HCT116 (cell line): ENCODE results near the gene LRRFIP1. TPM values are rescaled to one million over a fixed set of nuclear protein-coding genes. Genes with fewer than 3 reads are reported as not detected.

Experiments
- ATAC-seq: fragments of 200-7000 bp; cut with Tn5 transposase; 2 replicates; pipeline ENCODE4 v1.9.1; 2020; ENCODE audit warnings: mild to moderate bottlenecking, moderate library complexity
- BruUV-seq: library from RNA; stranded (reverse); fragments of 400-500 nt; replicated peaks from 2 replicates; lab custom pipeline; 2021; lab: Mats Ljungman, UMichigan
- CTCF ChIA-PET: fragments of 300-600 bp; sonication (Branson Sonifier 250); formaldehyde crosslinking; loops from one replicate; lab custom pipeline; 2021; ENCODE audit warnings: antibody characterized with exemption; lab: Charles Lee
- POLR2A ChIA-PET: fragments of 300-600, 350-600 bp; sonication (Branson Sonifier 250); formaldehyde crosslinking; loops from one replicate; lab custom pipeline; 2021; ENCODE audit warnings: antibody characterized with exemption; lab: Charles Lee
- RAD21 ChIA-PET, 2 experiments: fragments of 300-600 bp; sonication (Branson Sonifier 250); formaldehyde crosslinking; loops; one replicate each; lab custom pipeline; 2023; ENCODE audit warnings: low total read pairs in 2 of 2; ENCODE audit not compliant: uncharacterized antibody in 2 of 2, unreplicated experiment in 2 of 2, low non-redundant PET in 1 of 2; lab: Charles Lee
- DNase-seq: peaks from one replicate; pipeline ENCODE4 v3.0.0-alpha.2; 2010; ENCODE audit warnings: low read depth, low spot score
- H2AFZ ChIP-seq: fragments of 200-600 bp; shearing (Covaris generic), sonication (generic); 2 replicates; pipeline ENCODE4 v1.6.1; 2017; ENCODE audit warnings: low read depth, mixed run types, mixed read lengths, antibody characterized with exemption, low read length; ENCODE audit not compliant: poor library complexity, severe bottlenecking
- H3K27ac ChIP-seq: 2 replicates; pipeline ENCODE4 v1.5.1; 2012; ENCODE audit warnings: low read depth, low read length
- H3K27me3 ChIP-seq: fragments of 200-600 bp; sonication (generic); 2 replicates; pipeline ENCODE4 v1.6.1; 2016; ENCODE audit warnings: mixed run types, low read length, mixed read lengths; ENCODE audit not compliant: insufficient read depth
- H3K36me3 ChIP-seq, 2 experiments: fragments of 200-500 bp in 1 of 2; fragments of 200-600 bp in 1 of 2; sonication (Bioruptor generic) in 1 of 2; sonication (generic) in 1 of 2; 2 replicates each; pipeline versions ENCODE4 v1.5.1 to v1.6.1; 2014 to 2016; ENCODE audit warnings: low read length in 2 of 2, inconsistent platforms in 1 of 2, mixed read lengths in 1 of 2, mixed run types in 1 of 2; ENCODE audit not compliant: insufficient read depth in 2 of 2, control insufficient read depth in 1 of 2
- H3K4me1 ChIP-seq, 2 experiments: fragments of 200-600 bp in 1 of 2; sonication (generic) in 1 of 2; 2 replicates each; pipeline versions ENCODE4 v1.5.1 to v1.6.1; 2012 to 2017; ENCODE audit warnings: low read length in 2 of 2, inconsistent platforms in 1 of 2, mild to moderate bottlenecking in 1 of 2, mixed read lengths in 1 of 2, mixed run types in 1 of 2, moderate library complexity in 1 of 2; ENCODE audit not compliant: insufficient read depth in 2 of 2, control insufficient read depth in 1 of 2
- H3K4me2 ChIP-seq: fragments of 200-600 bp; sonication (generic); 2 replicates; pipeline ENCODE4 v1.6.1; 2017; ENCODE audit warnings: mixed run types, low read length, mixed read lengths
- H3K4me3 ChIP-seq, 2 experiments: fragments of 200-600 bp in 1 of 2; sonication (generic) in 1 of 2; replicated peaks in 1 of 2; 2 replicates each; pipeline ENCODE4 v1.5.1; 2011 to 2016; ENCODE audit warnings: low read length in 2 of 2, control low read depth in 1 of 2, low read depth in 1 of 2, mild to moderate bottlenecking in 1 of 2, mixed read lengths in 1 of 2, mixed run types in 1 of 2
- H3K79me2 ChIP-seq: fragments of 200-600 bp; sonication (generic); 2 replicates; pipeline ENCODE4 v1.6.1; 2017; ENCODE audit warnings: mild to moderate bottlenecking, mixed run types, low read length, moderate library complexity, mixed read lengths; ENCODE audit not compliant: insufficient read depth
- H3K9ac ChIP-seq: fragments of 200-600 bp; sonication (generic); 2 replicates; pipeline ENCODE4 v1.6.1; 2016; ENCODE audit warnings: low read length, mixed read lengths
- H3K9me2 ChIP-seq: fragments of 200-600 bp; sonication (generic), shearing (Covaris generic); 2 replicates; pipeline ENCODE4 v1.6.1; 2017; ENCODE audit warnings: mixed run types, mild to moderate bottlenecking, moderate library complexity; ENCODE audit not compliant: insufficient read depth
- H3K9me3 ChIP-seq, 2 experiments: fragments of 200-500 bp in 1 of 2; fragments of 200-600 bp in 1 of 2; sonication (Bioruptor generic) in 1 of 2; sonication (generic) in 1 of 2; 2 replicates each; pipeline ENCODE4 v1.6.1; 2014 to 2017; ENCODE audit warnings: low read length in 2 of 2, mixed read lengths in 2 of 2, inconsistent platforms in 1 of 2, low read depth in 1 of 2, mild to moderate bottlenecking in 1 of 2, mixed run types in 1 of 2, moderate library complexity in 1 of 2; ENCODE audit not compliant: control insufficient read depth in 1 of 2, insufficient read depth in 1 of 2
- H4K20me1 ChIP-seq: fragments of 200-600 bp; sonication (generic), shearing (Covaris generic); 2 replicates; pipeline ENCODE4 v1.6.1; 2017; ENCODE audit warnings: mixed run types, mild to moderate bottlenecking, moderate library complexity; ENCODE audit not compliant: insufficient read depth
- CEBPB ChIP-seq: IDR thresholded peaks from 2 replicates; pipeline ENCODE4 v1.6.1; 2012; ENCODE audit warnings: low read depth
- EZH2 ChIP-seq: fragments of 200-600 bp; sonication (generic); IDR thresholded peaks from 2 replicates; pipeline ENCODE4 v1.6.1; 2017; ENCODE audit warnings: antibody characterized with exemption, mixed run types
- EZH2phosphoT487 ChIP-seq: fragments of 200-600 bp; IDR thresholded peaks from 2 replicates; pipeline ENCODE4 v1.6.1; 2018; ENCODE audit warnings: antibody characterized with exemption, borderline replicate concordance
- FOSL1 ChIP-seq: IDR thresholded peaks from 2 replicates; pipeline ENCODE4 v1.6.1; 2012; ENCODE audit warnings: low read depth
- JUND ChIP-seq: IDR thresholded peaks from 2 replicates; pipeline ENCODE4 v1.6.1; 2012
- POLR2A ChIP-seq: IDR thresholded peaks from 2 replicates; pipeline ENCODE4 v1.7.0; 2011; ENCODE audit warnings: borderline replicate concordance; ENCODE audit not compliant: insufficient read depth, insufficient read length; ENCODE audit errors: extremely low read depth
- SIN3A ChIP-seq: IDR thresholded peaks from 2 replicates; pipeline ENCODE4 v1.6.1; 2012; ENCODE audit warnings: low read depth
- SRF ChIP-seq: IDR thresholded peaks from 2 replicates; pipeline ENCODE4 v1.6.1; 2012; ENCODE audit warnings: low read depth
- YY1 ChIP-seq: IDR thresholded peaks from 2 replicates; pipeline ENCODE4 v1.6.1; 2011; ENCODE audit warnings: low read length, low read depth, moderate library complexity, mild to moderate bottlenecking; ENCODE audit not compliant: insufficient replicate concordance; ENCODE audit errors: extremely low read depth
- intact Hi-C: fragments of 100-400 bp; cut with micrococcal nuclease; formaldehyde crosslinking; loops from 2 replicates; pipeline ENCODE4 v1.10.0; 2022
- total RNA-seq: library from RNA; stranded (reverse); gene quantifications from one replicate; pipeline ENCODE4 v1.2.1, GENCODE V29; 2021; ENCODE audit not compliant: unreplicated experiment
- TF ChIP-seq, protein P1 (sequence below): IDR thresholded peaks from 2 replicates; pipeline ENCODE4 v1.6.1; 2012
- TF ChIP-seq, protein P2 (sequence below): IDR thresholded peaks from 2 replicates; pipeline ENCODE4 v1.6.1; 2012; ENCODE audit warnings: low read depth

The LRRFIP1 gene
- total RNA-seq, 1 experiment from 2014 or later, result 76.9 TPM

DNA sequence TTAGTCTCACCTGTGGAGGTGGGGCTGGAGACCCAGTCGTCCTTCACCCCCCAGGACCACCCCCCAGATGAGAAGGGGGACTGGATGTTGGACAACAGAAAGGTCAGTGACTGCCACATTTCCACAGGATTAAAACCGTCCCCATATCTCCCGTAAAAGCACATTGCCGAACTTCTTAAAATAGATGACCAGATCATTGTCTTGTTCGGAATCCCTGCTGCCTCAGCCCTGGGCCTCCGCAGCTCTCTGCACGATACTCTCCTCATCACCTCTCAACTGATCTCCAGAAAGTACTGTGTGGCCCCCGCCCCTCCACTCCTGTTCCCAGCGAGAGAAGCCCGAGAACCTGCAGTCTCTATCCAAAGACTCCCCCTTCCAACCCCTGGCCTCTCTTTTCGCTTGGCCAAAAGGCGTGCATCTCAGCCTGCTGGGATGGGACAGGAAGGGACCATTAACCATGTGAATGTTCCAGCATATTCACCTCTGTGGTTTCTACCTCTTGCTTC is 13.2 kb downstream of the LRRFIP1 start:
- TF ChIP-seq CEBPB, result no peak
- no peak for TF ChIP-seq SRF
- no peak for TF ChIP-seq JUND
- no peak for TF ChIP-seq YY1
- TF ChIP-seq POLR2A, result no peak
- no peak for TF ChIP-seq FOSL1
- TF ChIP-seq, protein P1, sequence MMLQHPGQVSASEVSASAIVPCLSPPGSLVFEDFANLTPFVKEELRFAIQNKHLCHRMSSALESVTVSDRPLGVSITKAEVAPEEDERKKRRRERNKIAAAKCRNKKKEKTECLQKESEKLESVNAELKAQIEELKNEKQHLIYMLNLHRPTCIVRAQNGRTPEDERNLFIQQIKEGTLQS, result no peak
- no peak for TF ChIP-seq EZH2
- no peak for TF ChIP-seq EZH2phosphoT487
- TF ChIP-seq, protein P2, sequence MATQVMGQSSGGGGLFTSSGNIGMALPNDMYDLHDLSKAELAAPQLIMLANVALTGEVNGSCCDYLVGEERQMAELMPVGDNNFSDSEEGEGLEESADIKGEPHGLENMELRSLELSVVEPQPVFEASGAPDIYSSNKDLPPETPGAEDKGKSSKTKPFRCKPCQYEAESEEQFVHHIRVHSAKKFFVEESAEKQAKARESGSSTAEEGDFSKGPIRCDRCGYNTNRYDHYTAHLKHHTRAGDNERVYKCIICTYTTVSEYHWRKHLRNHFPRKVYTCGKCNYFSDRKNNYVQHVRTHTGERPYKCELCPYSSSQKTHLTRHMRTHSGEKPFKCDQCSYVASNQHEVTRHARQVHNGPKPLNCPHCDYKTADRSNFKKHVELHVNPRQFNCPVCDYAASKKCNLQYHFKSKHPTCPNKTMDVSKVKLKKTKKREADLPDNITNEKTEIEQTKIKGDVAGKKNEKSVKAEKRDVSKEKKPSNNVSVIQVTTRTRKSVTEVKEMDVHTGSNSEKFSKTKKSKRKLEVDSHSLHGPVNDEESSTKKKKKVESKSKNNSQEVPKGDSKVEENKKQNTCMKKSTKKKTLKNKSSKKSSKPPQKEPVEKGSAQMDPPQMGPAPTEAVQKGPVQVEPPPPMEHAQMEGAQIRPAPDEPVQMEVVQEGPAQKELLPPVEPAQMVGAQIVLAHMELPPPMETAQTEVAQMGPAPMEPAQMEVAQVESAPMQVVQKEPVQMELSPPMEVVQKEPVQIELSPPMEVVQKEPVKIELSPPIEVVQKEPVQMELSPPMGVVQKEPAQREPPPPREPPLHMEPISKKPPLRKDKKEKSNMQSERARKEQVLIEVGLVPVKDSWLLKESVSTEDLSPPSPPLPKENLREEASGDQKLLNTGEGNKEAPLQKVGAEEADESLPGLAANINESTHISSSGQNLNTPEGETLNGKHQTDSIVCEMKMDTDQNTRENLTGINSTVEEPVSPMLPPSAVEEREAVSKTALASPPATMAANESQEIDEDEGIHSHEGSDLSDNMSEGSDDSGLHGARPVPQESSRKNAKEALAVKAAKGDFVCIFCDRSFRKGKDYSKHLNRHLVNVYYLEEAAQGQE, result no peak
- TF ChIP-seq SIN3A, result no peak
- Histone ChIP-seq H3K27me3 (peaks cover 22% of the 10 kb centered on the region; the same call in 1 of the 2 replicates), H2AFZ (no peak overlapping the region), H3K4me2 (no peak overlapping the region), H3K36me3 (no peaks in the 10 kb centered on the region), H3K4me1 (no peaks in the 10 kb centered on the region), H3K9me2 (no peaks in the 10 kb centered on the region), H3K9me3 (no peaks in the 10 kb centered on the region), H4K20me1 (no peaks in the 10 kb centered on the region), H3K79me2 (no peaks in the 10 kb centered on the region), H3K27ac (no peak overlapping the region), H3K9ac (no peak overlapping the region), H3K4me3 (no peak overlapping the region)
- ChIA-PET CTCF (no interaction called here), POLR2A (no interaction called here), RAD21 (no interaction called here)
- DNase-seq (no peak), ATAC-seq (no peak)
- BruUV-seq, result no TSS peak
- intact Hi-C loops, result no loop called here
